Testis (tissue), 3 donors: ENCODE results near the gene CLSTN1. TPM values are rescaled to one million over a fixed set of nuclear protein-coding genes. Genes with fewer than 3 reads are reported as not detected.

Source experiments
- DNase-seq: peaks from one replicate; pipeline ENCODE4 v3.0.0-alpha.2; 2019
- H3K27ac ChIP-seq, 2 donors: fragments of 200-600 bp; sonication (generic); one replicate each; pipeline ENCODE4 v1.5.1; 2019
- H3K27me3 ChIP-seq: fragments of 200-600 bp; sonication (generic); one replicate; pipeline ENCODE4 v1.5.1; 2019
- H3K36me3 ChIP-seq: fragments of 200-600 bp; sonication (generic); one replicate; pipeline ENCODE4 v1.5.1; 2017; ENCODE audit warnings: low read depth; ENCODE audit errors: missing control alignments
- H3K4me1 ChIP-seq: fragments of 200-600 bp; sonication (generic); one replicate; pipeline ENCODE4 v1.5.1; 2019
- H3K4me3 ChIP-seq, 2 donors: fragments of 200-600 bp; sonication (generic); one replicate each; pipeline ENCODE4 v1.5.1; 2017 to 2019
- H3K9me3 ChIP-seq: fragments of 200-600 bp; sonication (generic); one replicate; pipeline ENCODE4 v1.5.1; 2017
- CTCF ChIP-seq, 3 experiments: fragments of 450-650 bp in 2 of 3; fragments of 200-600 bp in 1 of 3; sonication (generic) in 1 of 3; IDR thresholded peaks; one replicate each; pipeline ENCODE4 v1.5.1; 2016 to 2019; ENCODE audit warnings: antibody characterized with exemption in 3 of 3, mild to moderate bottlenecking in 2 of 3, moderate library complexity in 1 of 3
- POLR2A ChIP-seq: fragments of 450-650 bp; IDR thresholded peaks from one replicate; pipeline ENCODE4 v1.6.1; 2017; ENCODE audit warnings: antibody characterized with exemption, mild to moderate bottlenecking, moderate library complexity
- WGBS, 2 donors: methylation state at CpG; one replicate each; pipeline ENCODE4 v1.1.5; 2018; 5-methylcytosine and 5-hydroxymethylcytosine counted together
- intact Hi-C: fragments of 100-400 bp; cut with DNase I; formaldehyde crosslinking; loops from one replicate; pipeline ENCODE4 v1.15.1; 2023; ENCODE audit warnings: low total_unique reads
- polyA plus RNA-seq: library from polyadenylated mRNA; stranded (reverse); fragments of 350-450 nt; fragmentation: Illumina TruSeq; extraction: RNeasy Lipid Tissue Mini Kit (QIAGEN cat#74804); gene quantifications from one replicate; pipeline ENCODE4 v1.2.3, GENCODE V29; 2014; ENCODE audit warnings: low read depth, low replicate concordance; ENCODE audit not compliant: insufficient read depth
- total RNA-seq, 2 donors: library from RNA; depleted of rRNA; stranded (reverse); fragments of >200 nt; gene quantifications; one replicate each; pipeline ENCODE4 v1.2.3, GENCODE V29; 2016

The CLSTN1 gene
- total and polyA plus RNA-seq, 3 donors from 2014 or later, result 52.6 to 70.2 (median 60.4) TPM

- Histone ChIP-seq H3K4me3 (no peak overlapping the region), H3K36me3 (no peaks in the 10 kb centered on the region), H3K4me1 (peaks cover 18% of the 10 kb centered on the region), H3K9me3 (no peaks in the 10 kb centered on the region), H3K27ac (no peak overlapping the region), H3K27me3 (no peaks in the 10 kb centered on the region)
- no peak for TF ChIP-seq CTCF (IDR thresholded peaks at IDR 0.05)
- no peak for TF ChIP-seq POLR2A
- 91 to 96% methylated on average over 2 to 3 of the region's 3 CpGs for WGBS, 2 donors
- no peak for DNase-seq
- intact Hi-C loops, result no loop called here
Measured at GRCh38 chr1:9826616-9827015, 2.9 kb upstream of the CLSTN1 start.

- Histone ChIP-seq H3K4me1 (peaks cover 18% of the 10 kb centered on the region), H3K4me3 (no peak overlapping the region), H3K27me3 (no peaks in the 10 kb centered on the region), H3K9me3 (no peaks in the 10 kb centered on the region), H3K36me3 (no peaks in the 10 kb centered on the region), H3K27ac (no peak overlapping the region)
- TF ChIP-seq POLR2A (no peak), CTCF (IDR thresholded peaks at IDR 0.05) (no peak)
- intact Hi-C loops, result no loop called here
- no peak for DNase-seq
- 78 to 83% methylated on average over 3 of the region's 3 CpGs for WGBS, 2 donors
Measured at GRCh38 chr1:9826087-9826486, 2.3 kb upstream of the CLSTN1 start.

- no peaks in the 10 kb centered on the region for H3K9me3 ChIP-seq
- no peaks in the 10 kb centered on the region for H3K36me3 ChIP-seq
- TF ChIP-seq POLR2A, result no peak
- peak; percentile 26 for DNase-seq
- no peak overlapping the region for H3K4me3 ChIP-seq
- H3K27ac ChIP-seq, result peak overlapping the region in 1 of 2 donors; percentile 45
- intact Hi-C loops, result no loop called here
- H3K27me3 ChIP-seq, result no peaks in the 10 kb centered on the region
- H3K4me1 ChIP-seq, result peaks cover 18% of the 10 kb centered on the region
- 25 to 28% methylated on average over 17 of the region's 17 CpGs for WGBS, 2 donors
Measured at GRCh38 chr1:9825093-9826074, 1.6 kb upstream of the CLSTN1 start.

- Histone ChIP-seq H3K4me1 (peaks cover 18% of the 10 kb centered on the region), H3K4me3 (peak overlapping the region in 1 of 2 donors; percentile 73), H3K27ac (peak overlapping the region; percentile 83 to 90), H3K9me3 (no peaks in the 10 kb centered on the region), H3K27me3 (no peaks in the 10 kb centered on the region), H3K36me3 (no peaks in the 10 kb centered on the region)
- intact Hi-C loops, result no loop called here
- WGBS, 2 donors, result 28 to 29% methylated on average over 8 to 12 of the region's 12 CpGs
- no peak for TF ChIP-seq CTCF (IDR thresholded peaks at IDR 0.05)
- no peak for TF ChIP-seq POLR2A
- DNase-seq, result no peak
Measured at GRCh38 chr1:9824702-9825089, 931 bp upstream of the CLSTN1 start.

GRCh38 chr1:9823693-9823942 is 147 bp downstream of the CLSTN1 start:
- Histone ChIP-seq H3K27me3 (no peaks in the 10 kb centered on the region), H3K27ac (peak overlapping the region in 1 of 2 donors; percentile 90), H3K36me3 (no peaks in the 10 kb centered on the region), H3K4me1 (peaks cover 18% of the 10 kb centered on the region), H3K4me3 (peak overlapping the region; percentile 84 to 89), H3K9me3 (no peaks in the 10 kb centered on the region)
- intact Hi-C loops, result no loop called here
- no peak for TF ChIP-seq POLR2A
- no peak for TF ChIP-seq CTCF (IDR thresholded peaks at IDR 0.05)
- WGBS, 2 donors, result 0% methylated on average over 15 of the region's 40 CpGs; no CpG with 5 or more reads in 1 of the 2 donors
- no peak for DNase-seq
